ENCODE data around the gene SPDYE8.
"Not testable (repeated sequence)": the region's sequence is repeated elsewhere in the genome, so short reads cannot be mapped to it uniquely, and the experiment has no call there.

GRCh38 chr7:72990146-72990913 is 39.2 kb downstream of the SPDYE8 start:
- TF ChIP-seq POLR2A, CTCF (IDR thresholded peaks at IDR 0.05): not testable (repeated sequence)
